GM12872 (cell line): Measurements from ENCODE around the gene STRA8.

Experiments
- TF ChIP-seq, protein P1 (sequence below): IDR thresholded peaks from 3 replicates; pipeline ENCODE4 v1.5.1; 2011; ENCODE audit warnings: low read depth, mild to moderate bottlenecking, low read length, moderate library complexity; ENCODE audit not compliant: insufficient read depth

STRA8 gene

DNA sequence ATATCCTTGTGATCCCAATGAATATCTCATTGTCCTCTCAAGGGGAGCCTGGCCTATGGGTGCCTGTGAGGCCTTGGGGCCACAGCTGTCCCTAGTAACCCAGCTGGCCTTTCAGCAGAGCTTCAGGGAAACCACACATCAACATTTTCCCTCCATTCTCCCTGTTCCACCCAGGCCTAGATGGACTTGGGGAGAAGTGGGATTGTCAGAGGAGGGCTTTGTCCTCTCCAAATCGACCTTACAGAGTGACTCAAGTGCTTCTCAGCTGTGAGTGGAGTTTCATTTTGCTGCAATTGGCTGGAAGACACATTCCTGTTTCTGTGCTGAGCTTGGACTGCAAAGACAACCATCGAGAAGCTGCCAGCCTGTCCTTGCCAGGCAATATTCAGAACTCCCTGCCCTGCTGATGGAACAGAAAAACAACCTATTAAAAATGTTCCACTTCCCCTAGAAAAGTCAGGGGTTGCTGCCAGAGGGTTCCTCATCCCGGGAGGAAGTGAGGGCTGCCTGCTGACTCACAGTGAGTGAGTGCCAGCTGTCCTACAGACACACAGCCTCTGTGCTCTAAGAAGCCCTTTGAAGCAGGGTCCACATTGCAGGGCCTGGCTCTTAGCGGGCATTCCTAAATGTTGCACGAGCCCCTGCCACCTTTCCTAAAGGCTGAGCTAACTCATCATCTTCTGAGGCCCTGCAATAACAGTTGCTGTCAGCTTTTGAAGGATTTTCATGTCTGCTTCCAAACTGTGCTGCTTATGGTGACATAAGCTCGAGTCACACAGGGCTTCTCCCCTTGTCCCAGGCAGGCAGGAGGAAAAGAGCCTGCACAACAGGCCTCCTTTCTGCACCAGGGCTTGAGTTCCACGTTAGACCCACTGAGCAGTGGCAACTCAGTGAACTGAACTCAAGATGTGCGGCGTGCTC lies 20.5 kb downstream of the STRA8 start:
- TF ChIP-seq, protein P1, sequence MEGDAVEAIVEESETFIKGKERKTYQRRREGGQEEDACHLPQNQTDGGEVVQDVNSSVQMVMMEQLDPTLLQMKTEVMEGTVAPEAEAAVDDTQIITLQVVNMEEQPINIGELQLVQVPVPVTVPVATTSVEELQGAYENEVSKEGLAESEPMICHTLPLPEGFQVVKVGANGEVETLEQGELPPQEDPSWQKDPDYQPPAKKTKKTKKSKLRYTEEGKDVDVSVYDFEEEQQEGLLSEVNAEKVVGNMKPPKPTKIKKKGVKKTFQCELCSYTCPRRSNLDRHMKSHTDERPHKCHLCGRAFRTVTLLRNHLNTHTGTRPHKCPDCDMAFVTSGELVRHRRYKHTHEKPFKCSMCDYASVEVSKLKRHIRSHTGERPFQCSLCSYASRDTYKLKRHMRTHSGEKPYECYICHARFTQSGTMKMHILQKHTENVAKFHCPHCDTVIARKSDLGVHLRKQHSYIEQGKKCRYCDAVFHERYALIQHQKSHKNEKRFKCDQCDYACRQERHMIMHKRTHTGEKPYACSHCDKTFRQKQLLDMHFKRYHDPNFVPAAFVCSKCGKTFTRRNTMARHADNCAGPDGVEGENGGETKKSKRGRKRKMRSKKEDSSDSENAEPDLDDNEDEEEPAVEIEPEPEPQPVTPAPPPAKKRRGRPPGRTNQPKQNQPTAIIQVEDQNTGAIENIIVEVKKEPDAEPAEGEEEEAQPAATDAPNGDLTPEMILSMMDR = no peak

DNA sequence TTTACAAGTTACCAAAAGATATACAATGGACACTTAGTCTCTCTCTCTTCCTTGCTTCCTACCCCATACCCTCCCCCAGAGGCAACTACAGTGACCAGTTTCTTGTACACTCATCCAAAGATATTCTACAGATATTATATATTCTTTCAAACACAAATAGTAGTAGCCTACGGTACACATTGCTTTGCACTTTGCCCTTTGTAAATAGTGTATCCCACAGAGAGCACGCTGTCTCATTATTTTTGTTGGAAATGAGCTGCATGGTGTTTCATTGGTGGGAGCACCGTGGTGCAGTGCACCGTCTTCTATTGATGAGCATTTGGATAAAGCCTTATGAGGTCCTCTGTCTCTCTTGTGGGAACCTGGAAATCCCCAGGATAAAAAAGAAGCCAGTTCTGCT lies 24.2 kb downstream of the STRA8 start:
- TF ChIP-seq, protein P1 = no peak

DNA sequence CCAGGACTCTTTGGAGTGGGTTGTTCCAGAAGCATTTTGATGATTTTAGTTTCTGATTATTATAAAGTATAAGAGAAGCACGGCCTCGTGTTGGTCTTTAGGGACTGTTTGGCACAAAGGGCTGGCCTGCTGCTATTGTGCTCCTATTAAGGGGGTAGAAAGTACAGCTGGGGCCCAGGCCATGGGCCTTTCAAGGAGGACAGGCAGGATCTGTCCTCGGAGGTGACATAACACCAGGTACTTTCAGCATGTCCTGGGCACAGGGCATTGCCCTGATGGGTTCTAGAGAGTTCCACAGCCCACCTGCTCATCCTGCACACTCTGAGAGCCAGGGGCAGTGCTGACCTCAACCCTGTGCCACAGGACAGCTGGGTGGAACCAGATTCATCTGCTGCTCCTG lies 24.9 kb downstream of the STRA8 start:
- TF ChIP-seq, protein P1 = no peak

DNA sequence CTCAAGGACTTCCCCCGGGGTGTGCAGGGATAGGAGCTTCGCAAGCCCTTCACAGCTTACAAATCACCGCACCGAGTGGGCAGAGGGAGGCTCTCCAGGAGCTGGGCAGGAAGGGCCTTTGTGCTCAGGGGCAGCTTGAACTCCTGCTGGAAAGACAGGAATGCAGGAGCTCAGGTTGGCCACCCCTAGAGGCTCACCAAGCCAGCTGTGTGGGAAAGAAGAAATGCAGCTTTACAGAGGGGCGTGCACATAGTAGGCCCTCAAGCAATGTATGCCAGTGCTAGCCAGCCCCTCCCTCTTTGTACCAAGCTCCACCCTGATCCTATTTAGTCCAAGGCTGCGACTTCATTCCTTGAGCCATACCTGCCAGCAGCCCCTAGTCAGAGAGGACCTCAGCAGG lies 26.1 kb downstream of the STRA8 start:
- TF ChIP-seq, protein P1 = no peak

DNA sequence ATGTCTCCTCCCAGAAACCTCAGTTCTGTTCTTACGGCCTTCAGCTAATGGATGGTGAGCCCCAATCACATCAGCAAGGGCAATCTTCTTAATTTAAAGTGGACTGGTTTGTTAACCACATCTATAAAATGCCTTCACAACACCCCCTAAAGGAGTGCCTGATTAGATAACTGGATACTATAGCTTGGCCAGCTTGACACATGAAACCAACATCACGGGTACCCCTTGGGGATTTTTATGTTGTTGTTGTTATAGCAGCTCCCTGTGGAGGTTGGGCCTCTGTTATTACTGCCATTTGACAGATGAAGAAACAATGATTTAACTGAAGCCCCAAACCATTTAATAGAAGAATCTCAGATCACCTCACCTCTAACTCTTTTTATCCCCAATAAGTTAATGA lies 26.8 kb downstream of the STRA8 start:
- TF ChIP-seq, protein P1 = no peak

DNA sequence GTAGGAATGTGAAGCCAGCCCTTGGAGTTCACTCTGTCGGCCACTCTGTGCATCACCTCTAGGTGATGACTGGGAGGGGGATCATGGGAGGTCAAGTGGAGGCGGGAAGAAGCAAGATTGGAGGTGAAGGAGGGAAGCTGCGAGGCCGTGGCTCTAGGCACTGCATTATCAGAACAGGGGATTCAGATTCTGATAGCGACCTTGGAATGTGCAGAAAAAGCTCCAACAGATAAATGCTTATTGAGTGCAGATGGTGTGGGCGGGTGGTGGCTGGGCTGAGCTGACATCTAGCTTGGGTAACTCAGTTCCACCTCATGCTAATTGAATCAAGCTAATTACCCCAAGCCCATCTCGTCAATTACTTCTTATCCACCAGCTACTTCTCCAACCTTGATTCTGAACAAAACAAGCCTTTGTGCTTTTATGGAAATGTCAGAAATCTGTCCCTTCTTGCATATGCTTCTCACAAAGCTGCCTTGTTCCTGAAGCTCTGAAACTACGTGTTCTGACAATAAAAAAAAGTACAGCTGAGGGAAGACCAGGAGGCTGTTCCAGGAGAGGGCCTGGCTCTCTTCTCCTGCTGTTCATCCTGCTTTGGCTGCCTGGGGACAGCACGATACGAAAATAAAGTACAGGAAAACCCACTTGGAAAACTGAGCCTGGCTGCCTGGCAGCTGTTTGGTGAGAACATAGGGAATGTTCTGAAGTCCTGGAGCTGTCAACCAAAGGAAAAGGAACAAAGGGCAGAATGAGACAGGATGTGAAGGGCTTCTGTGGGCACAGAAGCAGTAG lies 27.5 kb downstream of the STRA8 start:
- TF ChIP-seq, protein P1 = no peak

DNA sequence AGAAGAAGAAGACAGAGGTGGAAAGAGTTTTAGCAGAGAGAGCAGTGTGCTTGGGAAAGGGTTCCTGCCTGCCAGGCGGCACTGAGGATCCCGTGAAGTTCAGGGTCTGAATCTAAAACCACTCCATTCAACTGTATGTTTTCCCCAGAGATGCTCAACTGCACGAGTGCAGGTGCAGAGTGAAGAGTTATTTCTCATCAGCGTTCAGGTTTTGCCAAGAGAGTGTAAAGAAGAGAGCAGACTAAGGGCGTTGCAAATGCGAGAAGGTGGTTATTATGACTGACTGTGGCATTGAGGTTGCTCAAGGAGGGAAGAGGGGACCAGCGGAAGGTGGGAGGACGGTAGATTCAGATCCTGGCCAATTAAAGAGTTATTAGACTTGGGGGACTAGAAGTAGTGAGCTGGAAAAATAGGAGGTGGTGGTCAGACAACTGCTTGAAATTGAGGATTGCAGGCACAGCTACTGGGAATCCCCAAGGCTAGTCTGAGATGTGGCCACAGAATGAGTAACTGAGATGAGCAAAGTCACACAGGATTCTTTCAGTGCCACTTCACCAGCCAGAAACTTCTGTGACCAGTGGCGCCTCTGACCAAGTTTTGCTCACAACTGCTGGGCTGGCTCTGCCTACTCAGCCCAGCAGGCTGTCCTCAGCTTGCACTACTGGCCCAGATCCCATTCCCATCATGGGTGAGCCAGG lies 29.1 kb downstream of the STRA8 start:
- TF ChIP-seq, protein P1 = no peak
